GM12873 (cell line): Measurements from ENCODE around the gene SLC25A26.

Experiments
- CTCF ChIP-seq: IDR thresholded peaks from 2 replicates; pipeline ENCODE4 v1.5.1; 2012; ENCODE audit warnings: low read depth, mild to moderate bottlenecking, moderate library complexity, low read length, control low read depth; ENCODE audit not compliant: insufficient read depth; ENCODE audit errors: missing control alignments

SLC25A26 gene

GRCh38 chr3:66381626-66382025 lies 160.8 kb downstream of the SLC25A26 start:
- TF ChIP-seq CTCF = no peak

DNA sequence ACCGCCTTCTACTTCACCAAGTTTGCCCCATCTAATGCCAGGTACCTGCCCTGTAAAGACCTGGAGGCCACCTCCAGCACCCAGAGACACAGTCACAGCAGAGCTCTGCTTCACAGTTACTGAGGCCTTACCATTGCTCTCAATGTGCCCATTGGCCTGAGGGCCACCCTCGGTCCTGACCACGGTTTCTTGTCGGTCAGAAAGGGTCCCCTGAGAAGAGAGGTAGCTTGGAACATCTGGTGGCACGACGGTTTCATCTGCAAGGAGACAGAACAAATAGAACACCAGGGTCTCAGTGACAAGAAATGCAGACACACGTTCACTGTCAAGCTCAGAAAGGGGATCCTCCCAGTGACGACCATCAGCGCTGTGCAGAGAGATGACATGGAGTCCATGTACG lies 161.3 kb downstream of the SLC25A26 start:
- no peak for TF ChIP-seq CTCF

DNA sequence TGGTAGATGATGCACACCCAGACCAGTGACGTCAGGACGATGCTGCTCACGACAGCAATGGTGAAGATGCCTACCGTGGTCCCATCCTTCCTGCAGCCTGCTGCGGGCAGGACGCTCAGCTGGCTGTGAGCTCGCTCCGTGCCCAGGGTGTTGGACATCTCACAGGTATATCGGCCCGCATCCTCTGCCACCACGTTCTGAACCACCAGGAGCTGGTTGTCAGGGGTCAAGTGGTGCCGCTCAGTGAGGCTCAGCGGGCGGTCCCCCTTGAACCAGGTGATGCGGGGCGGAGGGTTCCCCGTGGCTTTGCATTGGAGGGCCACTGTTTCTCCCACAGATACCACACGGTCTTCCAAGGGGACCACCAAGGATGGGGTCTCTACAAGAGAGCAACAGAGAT lies 162.2 kb downstream of the SLC25A26 start:
- no peak for TF ChIP-seq CTCF

DNA sequence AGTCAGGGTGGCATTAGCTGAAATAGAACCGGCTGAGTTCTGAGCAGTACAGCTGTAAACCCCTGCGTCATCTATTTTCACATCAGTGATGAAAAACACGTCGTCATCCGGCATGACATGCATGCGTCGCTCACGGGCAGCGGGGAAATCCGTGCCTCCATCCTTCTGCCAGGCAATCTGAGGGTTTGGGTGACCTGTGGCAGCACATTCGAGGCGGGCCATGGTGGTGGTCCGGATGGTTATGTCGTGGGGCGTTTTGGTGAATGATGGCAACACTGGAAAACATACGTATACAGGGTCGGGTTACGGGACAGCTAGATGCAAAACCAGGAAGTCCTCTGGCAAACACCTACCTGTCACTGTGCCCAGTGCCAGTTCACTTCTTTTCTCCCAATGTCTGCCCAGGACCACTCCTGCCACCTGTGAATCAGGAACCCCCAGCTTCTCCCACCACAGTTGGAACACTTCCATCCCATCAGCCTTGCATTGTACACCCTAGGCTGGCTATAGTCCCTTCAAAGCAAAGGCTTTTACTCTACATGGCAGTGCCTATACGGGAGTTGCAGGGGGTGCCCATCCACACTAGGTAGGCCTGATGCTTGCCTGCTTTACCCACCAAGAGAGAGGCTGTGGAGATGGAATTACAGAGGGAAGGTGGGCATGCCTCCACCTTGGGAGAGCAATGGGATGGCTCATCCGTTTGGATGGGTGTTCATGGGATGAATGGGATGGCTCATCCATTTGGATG lies 163.4 kb downstream of the SLC25A26 start:
- no peak for TF ChIP-seq CTCF

DNA sequence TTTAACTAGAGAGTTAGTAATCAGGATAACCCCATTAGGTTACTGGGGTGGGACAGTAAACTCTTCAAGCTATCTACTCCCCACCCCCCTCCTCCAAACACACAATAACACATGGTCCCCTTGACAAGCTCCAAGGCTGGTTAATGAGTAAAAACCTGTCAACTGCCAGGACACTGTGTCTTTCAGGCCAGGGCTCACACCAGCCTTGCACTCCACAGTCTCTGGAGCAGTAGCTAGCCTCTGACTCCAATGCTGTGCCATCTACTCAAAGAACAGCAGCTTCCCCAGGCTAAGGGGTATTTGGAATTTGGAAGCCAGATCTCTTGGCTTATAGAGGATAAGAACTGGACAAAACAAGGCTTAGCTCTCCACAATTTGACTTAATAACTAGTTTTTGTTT lies 164.3 kb downstream of the SLC25A26 start:
- TF ChIP-seq CTCF = no peak

- TF ChIP-seq CTCF = no peak
Observed at GRCh38 chr3:66386011-66386924, 165.5 kb downstream of the SLC25A26 start.

GRCh38 chr3:66386925-66387650 lies 166.3 kb downstream of the SLC25A26 start:
- TF ChIP-seq CTCF = no peak
